Glutamatergic neuron (in vitro differentiated cells): ENCODE measurements around the gene MED16. TPM values are rescaled to one million over a fixed set of nuclear protein-coding genes. Genes with fewer than 3 reads are reported as not detected.
"Not testable (repeated sequence)": the region's sequence is repeated elsewhere in the genome, so short reads cannot be mapped to it uniquely, and the experiment has no call there.

ENCODE experiments used
- DNase-seq: peaks from one replicate; pipeline ENCODE4 v3.0.0; 2022
- H3K27ac Mint-ChIP-seq: one replicate; pipeline ENCODE4 v1.8.0; 2020; ENCODE audit warnings: mild to moderate bottlenecking, mixed read lengths, inconsistent platforms; ENCODE audit not compliant: unreplicated experiment
- H3K27me3 Mint-ChIP-seq: one replicate; pipeline ENCODE4 v1.8.0; 2020; ENCODE audit warnings: mild to moderate bottlenecking, moderate library complexity, mixed read lengths, inconsistent platforms; ENCODE audit not compliant: unreplicated experiment
- H3K36me3 Mint-ChIP-seq: one replicate; pipeline ENCODE4 v1.8.0; 2020; ENCODE audit warnings: mild to moderate bottlenecking, mixed read lengths, inconsistent platforms; ENCODE audit not compliant: unreplicated experiment
- H3K4me1 Mint-ChIP-seq: one replicate; pipeline ENCODE4 v1.8.0; 2020; ENCODE audit warnings: mild to moderate bottlenecking, low read depth, mixed read lengths, inconsistent platforms; ENCODE audit not compliant: unreplicated experiment
- H3K4me3 Mint-ChIP-seq: one replicate; pipeline ENCODE4 v1.8.0; 2020; ENCODE audit warnings: mild to moderate bottlenecking, mixed read lengths, inconsistent platforms; ENCODE audit not compliant: unreplicated experiment
- H3K9me3 Mint-ChIP-seq: one replicate; pipeline ENCODE4 v1.8.0; 2020; ENCODE audit warnings: mild to moderate bottlenecking, moderate library complexity, mixed read lengths, inconsistent platforms; ENCODE audit not compliant: unreplicated experiment
- total RNA-seq: library from RNA; stranded (reverse); fragmentation: NEBNext Ultra II Directional; extraction: Animal tissue kit (Norgen Biotek cat#: 25700); gene quantifications from one replicate; pipeline ENCODE4 v1.2.1, GENCODE V29; 2021; ENCODE audit not compliant: unreplicated experiment
- TF ChIP-seq, protein P1 (sequence below): fragments of 200-600 bp; sonication (generic); IDR thresholded peaks from one replicate; pipeline ENCODE4 v1.5.0; 2021; ENCODE audit not compliant: partially characterized antibody, unreplicated experiment

The MED16 gene
- total RNA-seq, 1 donor from 2014 or later, result 65.0 TPM

GRCh38 chr19:821231-821824 is 71.7 kb downstream of the MED16 start:
- TF ChIP-seq, protein P1, sequence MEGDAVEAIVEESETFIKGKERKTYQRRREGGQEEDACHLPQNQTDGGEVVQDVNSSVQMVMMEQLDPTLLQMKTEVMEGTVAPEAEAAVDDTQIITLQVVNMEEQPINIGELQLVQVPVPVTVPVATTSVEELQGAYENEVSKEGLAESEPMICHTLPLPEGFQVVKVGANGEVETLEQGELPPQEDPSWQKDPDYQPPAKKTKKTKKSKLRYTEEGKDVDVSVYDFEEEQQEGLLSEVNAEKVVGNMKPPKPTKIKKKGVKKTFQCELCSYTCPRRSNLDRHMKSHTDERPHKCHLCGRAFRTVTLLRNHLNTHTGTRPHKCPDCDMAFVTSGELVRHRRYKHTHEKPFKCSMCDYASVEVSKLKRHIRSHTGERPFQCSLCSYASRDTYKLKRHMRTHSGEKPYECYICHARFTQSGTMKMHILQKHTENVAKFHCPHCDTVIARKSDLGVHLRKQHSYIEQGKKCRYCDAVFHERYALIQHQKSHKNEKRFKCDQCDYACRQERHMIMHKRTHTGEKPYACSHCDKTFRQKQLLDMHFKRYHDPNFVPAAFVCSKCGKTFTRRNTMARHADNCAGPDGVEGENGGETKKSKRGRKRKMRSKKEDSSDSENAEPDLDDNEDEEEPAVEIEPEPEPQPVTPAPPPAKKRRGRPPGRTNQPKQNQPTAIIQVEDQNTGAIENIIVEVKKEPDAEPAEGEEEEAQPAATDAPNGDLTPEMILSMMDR, result no peak
- H3K9me3 Mint-ChIP-seq, result peaks cover 11% of the 10 kb centered on the region
- peaks cover 9% of the 10 kb centered on the region for H3K27me3 Mint-ChIP-seq

GRCh38 chr19:820212-820611 is 72.8 kb downstream of the MED16 start:
- DNase-seq, H3K36me3 Mint-ChIP-seq, H3K27ac Mint-ChIP-seq, H3K4me1 Mint-ChIP-seq, H3K27me3 Mint-ChIP-seq: not testable (repeated sequence)
- Mint-ChIP-seq H3K4me3 (peak overlapping the region; percentile 78), H3K9me3 (peaks cover 16% of the 10 kb centered on the region)

More at GRCh38 chr19:821231-821824, 71.7 kb downstream of the MED16 start:
- peak overlapping the region; percentile 52 for H3K27ac Mint-ChIP-seq
- H3K4me1 Mint-ChIP-seq, result peaks cover 3% of the 10 kb centered on the region
- H3K4me3 Mint-ChIP-seq, result peak overlapping the region; percentile 46
- DNase-seq, result peak; percentile 68
- H3K36me3 Mint-ChIP-seq, result no peaks in the 10 kb centered on the region

Other genes with a start within 250 kb of the MED16 start
- 51.7 TPM for gene RNF126, start 230.0 kb downstream of the MED16 start, total RNA-seq
- 10.7 TPM for gene FSTL3, start 216.8 kb downstream of the MED16 start, total RNA-seq
- gene PRSS57, start 197.7 kb downstream of the MED16 start, total RNA-seq, result 0.78 TPM
- 349 TPM for gene PALM, start 184.3 kb downstream of the MED16 start, total RNA-seq
- 1.1 TPM for gene MISP, start 142.1 kb downstream of the MED16 start, total RNA-seq
- gene PTBP1, start 95.7 kb downstream of the MED16 start, total RNA-seq, result 244 TPM
- gene PLPPR3, start 71.2 kb downstream of the MED16 start, total RNA-seq, result 392 TPM
- gene AZU1, start 65.3 kb downstream of the MED16 start, total RNA-seq, result 2.2 TPM
- gene PRTN3, start 52.2 kb downstream of the MED16 start, total RNA-seq, result not detected
- not detected for gene ELANE, start 40.9 kb downstream of the MED16 start, total RNA-seq
- not detected for gene CFD, start 33.5 kb downstream of the MED16 start, total RNA-seq
- not detected for gene RNU6-9, start 297 bp upstream of the MED16 start, total RNA-seq
- 61.9 TPM for gene R3HDM4, start 20.0 kb upstream of the MED16 start, total RNA-seq
- not detected for gene KISS1R, start 24.1 kb upstream of the MED16 start, total RNA-seq
- gene ARID3A, start 32.8 kb upstream of the MED16 start, total RNA-seq, result 148 TPM
- gene WDR18, start 91.2 kb upstream of the MED16 start, total RNA-seq, result 52.1 TPM
- 0.93 TPM for gene GRIN3B, start 107.2 kb upstream of the MED16 start, total RNA-seq
- gene TMEM259, start 127.9 kb upstream of the MED16 start, total RNA-seq, result 222 TPM
- gene RNU6-2, start 128.3 kb upstream of the MED16 start, total RNA-seq, result not detected
- 117 TPM for gene CNN2, start 133.4 kb upstream of the MED16 start, total RNA-seq
- 110 TPM for gene ABCA7, start 146.9 kb upstream of the MED16 start, total RNA-seq
- gene ARHGAP45, start 174.0 kb upstream of the MED16 start, total RNA-seq, result 1.7 TPM
- gene POLR2E, start 202.2 kb upstream of the MED16 start, total RNA-seq, result 140 TPM
- gene GPX4, start 210.8 kb upstream of the MED16 start, total RNA-seq, result 210 TPM